ENCODE results near the gene INO80D. TPM values are rescaled to one million over a fixed set of nuclear protein-coding genes. Genes with fewer than 3 reads are reported as not detected.

Gene INO80D
- total and polyA plus RNA-seq, 2 of the 13 experiments (the other 11 are each of a cell fraction or from before 2014, with no cell fraction given), result 7.6 to 7.9 TPM

GRCh38 chr2:205989271-205990071 is 96.5 kb downstream of the INO80D start (continued):
- TF ChIP-seq ZNF33A (CRISPR knock-in tag; IDR thresholded peaks at IDR 0.05; ENCODE audit: borderline replicate concordance) (no peak), ZNF292 (CRISPR knock-in tag; IDR thresholded peaks at IDR 0.05; ENCODE audit: borderline replicate concordance, low read depth) (peak; percentile 74; the same call in 1 of the 2 replicates), CENPX (CRISPR knock-in tag; IDR thresholded peaks at IDR 0.05) (no peak), ZNF557 (CRISPR knock-in tag; IDR thresholded peaks at IDR 0.05) (no peak), PHF21A (CRISPR knock-in tag; IDR thresholded peaks at IDR 0.05) (no peak), ZZZ3 (CRISPR knock-in tag; IDR thresholded peaks at IDR 0.05; ENCODE audit: borderline replicate concordance) (no peak), ZNF317 (CRISPR knock-in tag; IDR thresholded peaks at IDR 0.05) (no peak), ZFP36 (IDR thresholded peaks at IDR 0.05; ENCODE audit: borderline replicate concordance, low read depth, low read length, partially characterized antibody) (no peak), SPEN (CRISPR knock-in tag; IDR thresholded peaks at IDR 0.05; ENCODE audit: low read depth) (no peak), BRD4 (CRISPR knock-in tag; IDR thresholded peaks at IDR 0.05) (no peak), NONO (IDR thresholded peaks at IDR 0.05) (no peak), NONO (CRISPR knock-in tag; conservative IDR thresholded peaks at IDR 0.05) (no peak), HMGXB4 (CRISPR knock-in tag; IDR thresholded peaks at IDR 0.05; ENCODE audit: borderline replicate concordance in 1 of 2, low read depth in 1 of 2) (0 out of 4 replicates have a peak, but pooled peaks of 1 of the 2 experiments have one; percentile 35), CREB1 (IDR thresholded peaks at IDR 0.05) (no peak), CREB1 (CRISPR knock-in tag; IDR thresholded peaks at IDR 0.05) (no peak), RFX5 (IDR thresholded peaks at IDR 0.05; ENCODE audit: low read depth, low read length) (no peak), ZNF558 (CRISPR knock-in tag; IDR thresholded peaks at IDR 0.05; ENCODE audit: borderline replicate concordance) (no peak), NCOA1 (CRISPR knock-in tag; IDR thresholded peaks at IDR 0.05) (no peak), TBP (CRISPR knock-in tag; IDR thresholded peaks at IDR 0.05) (no peak), STAT6 (CRISPR knock-in tag; IDR thresholded peaks at IDR 0.05; ENCODE audit: borderline replicate concordance) (peak; percentile 56; the same call in 1 of the 2 replicates), ZNF761 (CRISPR knock-in tag; conservative IDR thresholded peaks at IDR 0.05) (no peak)

All from HepG2 (cell line).